Vagina (tissue), 2 donors: ENCODE data around the gene MED16. TPM values are rescaled to one million over a fixed set of nuclear protein-coding genes. Genes with fewer than 3 reads are reported as not detected.
"Not testable (repeated sequence)": the region's sequence is repeated elsewhere in the genome, so short reads cannot be mapped to it uniquely, and the experiment has no call there.

Source experiments
- DNase-seq, 2 donors: peaks; one replicate each; pipeline ENCODE4 v3.0.0-alpha.2; 2017; ENCODE audit errors: extremely low spot score in 2 of 2
- H3K27ac ChIP-seq: fragments of 200-600 bp; sonication (generic); one replicate; pipeline ENCODE4 v1.5.1; 2019
- H3K27me3 ChIP-seq: fragments of 200-600 bp; sonication (generic); one replicate; pipeline ENCODE4 v1.5.1; 2019
- H3K36me3 ChIP-seq, 2 donors: fragments of 200-600 bp; sonication (generic); one replicate each; pipeline ENCODE4 v1.5.1; 2017 to 2019
- H3K4me1 ChIP-seq: fragments of 200-600 bp; sonication (generic); one replicate; pipeline ENCODE4 v1.5.1; 2019
- H3K4me3 ChIP-seq, 2 donors: fragments of 200-600 bp; sonication (generic); 1 replicate in 1 of 2; 2 replicates in 1 of 2; pipeline ENCODE4 v1.5.1; 2016 to 2019
- H3K9me3 ChIP-seq: fragments of 200-600 bp; sonication (generic); one replicate; pipeline ENCODE4 v1.5.1; 2019
- POLR2A ChIP-seq, 2 donors: fragments of 450-650 bp; IDR thresholded peaks; one replicate each; pipeline ENCODE4 v1.6.1; 2017; ENCODE audit warnings: antibody characterized with exemption in 2 of 2, mild to moderate bottlenecking in 2 of 2, moderate library complexity in 2 of 2
- POLR2AphosphoS5 ChIP-seq, 2 donors: sonication (generic); formaldehyde crosslinking; IDR thresholded peaks; one replicate each; pipeline ENCODE4 v1.9.0; 2017; ENCODE audit warnings: antibody characterized with exemption in 2 of 2, mild to moderate bottlenecking in 2 of 2, low read depth in 1 of 2; ENCODE audit not compliant: insufficient read depth in 1 of 2
- intact Hi-C: fragments of 100-400 bp; cut with DNase I; formaldehyde crosslinking; loops from one replicate; pipeline ENCODE4 v1.15.1; 2023
- total RNA-seq: library from RNA; depleted of rRNA; stranded (reverse); fragments of >200 nt; gene quantifications from one replicate; pipeline ENCODE4 v1.2.3, GENCODE V29; 2016
- TF ChIP-seq, protein P1 (sequence below), 3 experiments: fragments of 450-650 bp in 2 of 3; fragments of 200-600 bp in 1 of 3; sonication (generic) in 1 of 3; IDR thresholded peaks; one replicate each; pipeline ENCODE4 v1.5.1; 2017 to 2019; ENCODE audit warnings: antibody characterized with exemption in 3 of 3, mild to moderate bottlenecking in 2 of 3, moderate library complexity in 2 of 3

Gene MED16
- total RNA-seq, 1 donor from 2014 or later, result 46.9 TPM

- H3K4me1 ChIP-seq, result peaks cover 32% of the 10 kb centered on the region
- DNase-seq, result no peak
- H3K27ac ChIP-seq, result no peak overlapping the region
- intact Hi-C loops, result no loop called here
- no peak overlapping the region for H3K4me3 ChIP-seq
- no peaks in the 10 kb centered on the region for H3K9me3 ChIP-seq
- peaks cover 9% of the 10 kb centered on the region for H3K27me3 ChIP-seq
- TF ChIP-seq POLR2AphosphoS5 (IDR thresholded peaks at IDR 0.05; ENCODE audit: insufficient read depth in 1 of 2, low read depth in 1 of 2) (no peak), POLR2A (IDR thresholded peaks at IDR 0.05) (no peak)
- TF ChIP-seq, protein P1, sequence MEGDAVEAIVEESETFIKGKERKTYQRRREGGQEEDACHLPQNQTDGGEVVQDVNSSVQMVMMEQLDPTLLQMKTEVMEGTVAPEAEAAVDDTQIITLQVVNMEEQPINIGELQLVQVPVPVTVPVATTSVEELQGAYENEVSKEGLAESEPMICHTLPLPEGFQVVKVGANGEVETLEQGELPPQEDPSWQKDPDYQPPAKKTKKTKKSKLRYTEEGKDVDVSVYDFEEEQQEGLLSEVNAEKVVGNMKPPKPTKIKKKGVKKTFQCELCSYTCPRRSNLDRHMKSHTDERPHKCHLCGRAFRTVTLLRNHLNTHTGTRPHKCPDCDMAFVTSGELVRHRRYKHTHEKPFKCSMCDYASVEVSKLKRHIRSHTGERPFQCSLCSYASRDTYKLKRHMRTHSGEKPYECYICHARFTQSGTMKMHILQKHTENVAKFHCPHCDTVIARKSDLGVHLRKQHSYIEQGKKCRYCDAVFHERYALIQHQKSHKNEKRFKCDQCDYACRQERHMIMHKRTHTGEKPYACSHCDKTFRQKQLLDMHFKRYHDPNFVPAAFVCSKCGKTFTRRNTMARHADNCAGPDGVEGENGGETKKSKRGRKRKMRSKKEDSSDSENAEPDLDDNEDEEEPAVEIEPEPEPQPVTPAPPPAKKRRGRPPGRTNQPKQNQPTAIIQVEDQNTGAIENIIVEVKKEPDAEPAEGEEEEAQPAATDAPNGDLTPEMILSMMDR (IDR thresholded peaks at IDR 0.05), result no peak
- H3K36me3 ChIP-seq, result no peaks in the 10 kb centered on the region
These were observed 38.4 kb downstream of the MED16 start for GRCh38 chr19:854549-854948.

- peaks cover 28% of the 10 kb centered on the region for H3K4me1 ChIP-seq
- peak overlapping the region in 1 of 2 donors; percentile 3 for H3K4me3 ChIP-seq
- H3K27ac ChIP-seq, intact Hi-C loops, H3K9me3 ChIP-seq, DNase-seq, H3K36me3 ChIP-seq, H3K27me3 ChIP-seq: not testable (repeated sequence)
These were observed 39.3 kb downstream of the MED16 start for GRCh38 chr19:853614-854220.

DNA sequence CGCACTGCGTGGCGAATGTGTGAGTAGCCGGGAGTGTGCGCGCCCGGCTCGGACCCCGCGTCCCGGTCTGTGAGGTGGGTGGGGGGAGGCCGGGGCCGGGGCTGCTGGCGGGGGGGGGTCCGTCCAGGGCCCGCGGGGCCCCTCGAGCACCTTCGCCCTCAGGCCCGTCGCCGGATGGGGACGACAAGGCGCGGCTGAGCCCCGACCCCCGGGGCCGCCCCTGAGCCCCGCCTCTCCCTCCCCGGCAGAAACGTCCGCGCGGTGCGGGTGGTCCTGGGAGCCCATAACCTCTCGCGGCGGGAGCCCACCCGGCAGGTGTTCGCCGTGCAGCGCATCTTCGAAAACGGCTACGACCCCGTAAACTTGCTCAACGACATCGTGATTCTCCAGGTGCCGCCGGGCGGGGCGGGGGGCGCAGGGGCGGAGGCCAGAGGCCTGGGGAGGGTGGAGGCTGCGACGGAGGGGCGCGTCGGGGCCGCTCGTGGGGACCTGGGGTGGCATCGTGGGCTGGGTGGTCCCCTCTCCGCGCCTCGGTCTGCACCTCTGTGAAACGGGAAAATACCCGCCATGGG, 39.9 kb downstream of the MED16 start:
- Histone ChIP-seq H3K4me1 (peaks cover 30% of the 10 kb centered on the region), H3K36me3 (no peaks in the 10 kb centered on the region), H3K27ac (no peak overlapping the region), H3K4me3 (peak overlapping the region in 1 of 2 donors; percentile 3), H3K9me3 (no peaks in the 10 kb centered on the region), H3K27me3 (peaks cover 9% of the 10 kb centered on the region)
- no peak for DNase-seq
- TF ChIP-seq, protein P1 (IDR thresholded peaks at IDR 0.05), result no peak
- TF ChIP-seq POLR2AphosphoS5 (IDR thresholded peaks at IDR 0.05; ENCODE audit: insufficient read depth in 1 of 2, low read depth in 1 of 2) (no peak), POLR2A (IDR thresholded peaks at IDR 0.05) (no peak)
- intact Hi-C loops, result no loop called here

- no peak for TF ChIP-seq POLR2A (IDR thresholded peaks at IDR 0.05)
- TF ChIP-seq, protein P1 (IDR thresholded peaks at IDR 0.05), result no peak
- no peak for TF ChIP-seq POLR2AphosphoS5 (IDR thresholded peaks at IDR 0.05; ENCODE audit: insufficient read depth in 1 of 2, low read depth in 1 of 2)
- intact Hi-C loops, result no loop called here
- H3K4me3 ChIP-seq, result peak within 1 kb of the TSS in 1 of 2 donors; percentile 3
These were observed 40.6 kb downstream of the MED16 start, which contains the start of gene ELANE for GRCh38 chr19:852136-853013. TSS of gene ELANE (plus strand) at chr19:852303. CDS start at chr19:852329, 26 bp downstream.

DNA sequence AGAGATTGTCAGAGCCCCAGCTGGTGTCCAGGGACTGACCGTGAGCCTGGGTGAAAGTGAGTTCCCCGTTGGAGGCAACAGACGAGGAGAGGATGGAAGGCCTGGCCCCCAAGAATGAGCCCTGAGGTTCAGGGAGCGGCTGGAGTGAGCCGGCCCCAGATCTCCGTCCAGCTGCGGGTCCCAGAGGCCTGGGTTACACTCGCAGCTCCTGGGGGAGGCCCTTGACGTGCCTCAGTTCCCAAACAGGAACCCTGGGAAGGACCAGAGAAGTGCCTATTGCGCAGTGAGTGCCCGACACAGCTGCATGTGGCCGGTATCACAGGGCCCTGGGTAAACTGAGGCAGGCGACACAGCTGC, 42.0 kb downstream of the MED16 start:
- no peaks in the 10 kb centered on the region for H3K9me3 ChIP-seq
- intact Hi-C loops, result no loop called here
- peaks cover 9% of the 10 kb centered on the region for H3K27me3 ChIP-seq
- H3K36me3 ChIP-seq, result no peaks in the 10 kb centered on the region
- TF ChIP-seq, protein P1 (IDR thresholded peaks at IDR 0.05), result no peak
- peak in 1 of 2 donors; percentile 41 for TF ChIP-seq POLR2AphosphoS5 (IDR thresholded peaks at IDR 0.05; ENCODE audit: insufficient read depth in 1 of 2, low read depth in 1 of 2)
- no peak for TF ChIP-seq POLR2A (IDR thresholded peaks at IDR 0.05)
- peaks cover 37% of the 10 kb centered on the region for H3K4me1 ChIP-seq
- no peak for DNase-seq
- H3K27ac ChIP-seq, result peak overlapping the region; percentile 75
- peak overlapping the region in 1 of 2 donors; percentile 34 for H3K4me3 ChIP-seq

More at GRCh38 chr19:852136-853013, 40.6 kb downstream of the MED16 start, which contains the start of gene ELANE:
- Histone ChIP-seq H3K36me3 (no peaks in the 10 kb centered on the region), H3K9me3 (no peaks in the 10 kb centered on the region), H3K27me3 (peaks cover 9% of the 10 kb centered on the region), H3K4me1 (peaks cover 37% of the 10 kb centered on the region), H3K27ac (peak within 1 kb of the TSS; percentile 75)
- no peak for DNase-seq
